SK-N-SH (cell line): ENCODE measurements around the gene CRACR2A. TPM values are rescaled to one million over a fixed set of nuclear protein-coding genes. Genes with fewer than 3 reads are reported as not detected.

ENCODE experiments used
- CTCF ChIA-PET: fragments of 300-600, 350-600 bp; formaldehyde crosslinking; extraction: SDS; loops from one replicate; lab custom pipeline; 2021; lab: Yijun Ruan, JAX
- POLR2A ChIA-PET: fragments of 350-600 bp; sonication (Branson Sonifier 250); formaldehyde crosslinking; extraction: SDS; loops from one replicate; lab custom pipeline; 2020; ENCODE audit warnings: antibody characterized with exemption, inconsistent platforms; lab: Yijun Ruan, JAX
- DNase-seq: peaks from one replicate; pipeline ENCODE4 v3.0.0; 2012
- H2AFZ ChIP-seq: fragments of 200-600 bp; sonication (generic); 2 replicates; pipeline ENCODE4 v1.8.1; 2016; ENCODE audit warnings: antibody characterized with exemption, mild to moderate bottlenecking, low read depth
- H3F3A ChIP-seq: fragments of 200-600 bp; sonication (generic); replicated peaks from 2 replicates; pipeline ENCODE3; 2016; ENCODE audit warnings: antibody characterized with exemption, mild to moderate bottlenecking; ENCODE audit not compliant: insufficient read depth
- H3K27ac ChIP-seq, 2 experiments: fragments of 200-500 bp in 1 of 2; fragments of 200-600 bp in 1 of 2; sonication (Bioruptor generic) in 1 of 2; sonication (generic), shearing (Covaris generic) in 1 of 2; 2 replicates each; pipeline versions ENCODE4 v1.5.1 to v1.6.1; 2014 to 2016; ENCODE audit warnings: low read depth in 2 of 2, inconsistent platforms in 1 of 2, low read length in 1 of 2, mild to moderate bottlenecking in 1 of 2, mixed read lengths in 1 of 2
- H3K27me3 ChIP-seq: fragments of 200-600 bp; sonication (generic), shearing (Covaris generic); 2 replicates; pipeline ENCODE4 v1.6.1; 2016; ENCODE audit warnings: mixed run types; ENCODE audit not compliant: insufficient read depth
- H3K36me3 ChIP-seq, 2 experiments: fragments of 200-500 bp in 1 of 2; fragments of 200-600 bp in 1 of 2; sonication (Bioruptor generic) in 1 of 2; sonication (generic) in 1 of 2; replicated peaks in 1 of 2; 2 replicates each; pipeline versions ENCODE3 to v1.5.1; 2014 to 2016; ENCODE audit warnings: low read length in 1 of 2, mild to moderate bottlenecking in 1 of 2; ENCODE audit not compliant: insufficient read depth in 2 of 2, control insufficient read depth in 1 of 2
- H3K4me1 ChIP-seq, 2 experiments: fragments of 200-500 bp in 1 of 2; fragments of 200-600 bp in 1 of 2; sonication (Bioruptor generic) in 1 of 2; sonication (generic), shearing (Covaris generic) in 1 of 2; 2 replicates each; pipeline versions ENCODE4 v1.5.1 to v1.6.1; 2014 to 2016; ENCODE audit warnings: low read depth in 1 of 2, low read length in 1 of 2, mixed run types in 1 of 2; ENCODE audit not compliant: insufficient read depth in 2 of 2, control insufficient read depth in 1 of 2
- H3K4me2 ChIP-seq: fragments of 200-600 bp; sonication (generic), shearing (Covaris generic); 2 replicates; pipeline ENCODE4 v1.6.1; 2017; ENCODE audit warnings: mixed run types
- H3K4me3 ChIP-seq, 2 experiments: fragments of 200-500 bp in 1 of 2; fragments of 200-600 bp in 1 of 2; sonication (Bioruptor generic) in 1 of 2; sonication (generic), shearing (Covaris generic) in 1 of 2; 2 replicates each; pipeline versions ENCODE4 v1.5.1 to v1.8.1; 2014 to 2016; ENCODE audit warnings: low read depth in 2 of 2, inconsistent platforms in 1 of 2, low read length in 1 of 2, mild to moderate bottlenecking in 1 of 2, mixed read lengths in 1 of 2, moderate library complexity in 1 of 2
- H3K79me2 ChIP-seq: fragments of 200-600 bp; sonication (generic); 2 replicates; pipeline ENCODE4 v1.8.1; 2017; ENCODE audit warnings: mild to moderate bottlenecking; ENCODE audit not compliant: insufficient read depth
- H3K9ac ChIP-seq: fragments of 200-600 bp; sonication (generic); 2 replicates; pipeline ENCODE4 v1.6.1; 2017; ENCODE audit warnings: mixed run types
- H3K9me2 ChIP-seq: fragments of 200-600 bp; sonication (generic); 2 replicates; pipeline ENCODE4 v1.6.1; 2017; ENCODE audit warnings: mixed run types
- H3K9me3 ChIP-seq: fragments of 200-600 bp; sonication (generic); 2 replicates; pipeline ENCODE4 v1.6.1; 2017; ENCODE audit warnings: mixed run types, mild to moderate bottlenecking, moderate library complexity
- H4K20me1 ChIP-seq: fragments of 200-600 bp; sonication (generic); 2 replicates; pipeline ENCODE4 v1.6.1; 2017; ENCODE audit warnings: mild to moderate bottlenecking, mixed run types; ENCODE audit not compliant: insufficient read depth
- ELF1 ChIP-seq: IDR thresholded peaks from 2 replicates; pipeline ENCODE4 v1.4.0; 2012
- EP300 ChIP-seq, 2 experiments: IDR thresholded peaks; 2 replicates each; pipeline versions ENCODE4 v1.4.0 to v1.6.1; 2012; ENCODE audit warnings: borderline replicate concordance in 1 of 2, low read depth in 1 of 2, low read length in 1 of 2
- NRF1 ChIP-seq: IDR thresholded peaks from 2 replicates; pipeline ENCODE4 v1.6.1; 2012; ENCODE audit warnings: low read depth, mild to moderate bottlenecking, low read length
- POLR2AphosphoS5 ChIP-seq: IDR thresholded peaks from 2 replicates; pipeline ENCODE4 v1.6.1; 2012; ENCODE audit warnings: low read depth, low read length
- RAD21 ChIP-seq: IDR thresholded peaks from 2 replicates; pipeline ENCODE4 v1.6.1; 2012; ENCODE audit warnings: mild to moderate bottlenecking, low read length
- RFX5 ChIP-seq: IDR thresholded peaks from 2 replicates; pipeline ENCODE4 v1.6.1; 2012; ENCODE audit warnings: mild to moderate bottlenecking, improper control_type of control experiment, low read length
- RXRA ChIP-seq: IDR thresholded peaks from 2 replicates; pipeline ENCODE4 v1.4.0; 2012; ENCODE audit warnings: low read depth, mild to moderate bottlenecking, borderline replicate concordance
- SMC3 ChIP-seq: IDR thresholded peaks from 2 replicates; pipeline ENCODE4 v1.6.1; 2012; ENCODE audit warnings: low read depth, low read length, improper control_type of control experiment
- WGBS: methylation state at CpG from one replicate; pipeline ENCODE4 v1.1.6; 2017; ENCODE audit warnings: low lambda C conversion rate; 5-methylcytosine and 5-hydroxymethylcytosine counted together
- polyA plus RNA-seq, 3 experiments: library from polyadenylated mRNA; depleted of rRNA; stranded (reverse); fragments of >200 nt; gene quantifications; 2 replicates each; pipeline ENCODE4 v1.2.3, GENCODE V29; 2012
- TF ChIP-seq, protein P1 (sequence below): IDR thresholded peaks from 2 replicates; pipeline ENCODE4 v1.4.0; 2012; ENCODE audit warnings: low read depth, borderline replicate concordance
- TF ChIP-seq, protein P2 (sequence below): IDR thresholded peaks from 2 replicates; pipeline ENCODE4; 2012
- TF ChIP-seq, protein P3 (sequence below): IDR thresholded peaks from 2 replicates; pipeline ENCODE4 v1.4.0; 2012; ENCODE audit warnings: low read depth, borderline replicate concordance
- TF ChIP-seq, protein P4 (sequence below): IDR thresholded peaks from 2 replicates; pipeline ENCODE4 v1.6.1; 2012; ENCODE audit warnings: mild to moderate bottlenecking, low read depth, low read length, moderate library complexity

The CRACR2A gene
- polyA plus RNA-seq, 1 of the 3 experiments (the other 2 are of a cell fraction): 0.12 TPM

DNA sequence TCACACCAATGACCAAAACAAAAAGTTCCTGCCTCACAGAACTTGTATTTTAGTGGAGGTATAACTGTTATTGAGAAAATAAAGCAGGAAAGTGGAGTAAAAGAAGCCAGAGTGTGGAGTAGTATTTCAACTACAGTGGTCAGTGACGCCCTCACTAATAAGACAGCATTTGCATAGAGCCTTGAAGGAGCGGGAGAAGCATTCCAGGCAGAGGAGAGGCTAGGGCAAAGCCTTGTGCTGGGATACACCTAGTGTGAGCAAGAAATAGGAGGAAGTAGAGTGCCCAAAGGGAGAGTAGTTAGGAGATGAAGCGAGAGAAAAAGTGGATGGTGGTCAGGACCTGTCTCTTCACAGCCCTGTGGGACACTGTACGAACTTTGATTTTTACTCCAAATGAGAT is 107.8 kb downstream of the CRACR2A start:
- Histone ChIP-seq H3F3A (peaks cover 7% of the 10 kb centered on the region), H3K36me3 (no peaks in the 10 kb centered on the region), H4K20me1 (no peaks in the 10 kb centered on the region), H3K27ac (no peak overlapping the region), H3K4me1 (peaks cover 11% of the 10 kb centered on the region in 2 experiments; a peak in 2 of 4 replicates), H3K9ac (no peak overlapping the region), H3K4me3 (no peak overlapping the region), H3K27me3 (no peaks in the 10 kb centered on the region), H3K4me2 (no peak overlapping the region), H3K9me2 (no peaks in the 10 kb centered on the region), H3K9me3 (no peaks in the 10 kb centered on the region), H2AFZ (no peak overlapping the region), H3K79me2 (no peaks in the 10 kb centered on the region)
- WGBS: 83% methylated on average over 4 of the region's 4 CpGs
- CTCF ChIA-PET: interaction anchor here (1.8 kb wide), 1 partner anchor 159 kb away, joined by 4 read pairs; no protein-coding TSS in a partner anchor
- TF ChIP-seq, protein P1, sequence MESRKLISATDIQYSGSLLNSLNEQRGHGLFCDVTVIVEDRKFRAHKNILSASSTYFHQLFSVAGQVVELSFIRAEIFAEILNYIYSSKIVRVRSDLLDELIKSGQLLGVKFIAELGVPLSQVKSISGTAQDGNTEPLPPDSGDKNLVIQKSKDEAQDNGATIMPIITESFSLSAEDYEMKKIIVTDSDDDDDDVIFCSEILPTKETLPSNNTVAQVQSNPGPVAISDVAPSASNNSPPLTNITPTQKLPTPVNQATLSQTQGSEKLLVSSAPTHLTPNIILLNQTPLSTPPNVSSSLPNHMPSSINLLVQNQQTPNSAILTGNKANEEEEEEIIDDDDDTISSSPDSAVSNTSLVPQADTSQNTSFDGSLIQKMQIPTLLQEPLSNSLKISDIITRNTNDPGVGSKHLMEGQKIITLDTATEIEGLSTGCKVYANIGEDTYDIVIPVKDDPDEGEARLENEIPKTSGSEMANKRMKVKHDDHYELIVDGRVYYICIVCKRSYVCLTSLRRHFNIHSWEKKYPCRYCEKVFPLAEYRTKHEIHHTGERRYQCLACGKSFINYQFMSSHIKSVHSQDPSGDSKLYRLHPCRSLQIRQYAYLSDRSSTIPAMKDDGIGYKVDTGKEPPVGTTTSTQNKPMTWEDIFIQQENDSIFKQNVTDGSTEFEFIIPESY: no peak
- TF ChIP-seq, protein P2, sequence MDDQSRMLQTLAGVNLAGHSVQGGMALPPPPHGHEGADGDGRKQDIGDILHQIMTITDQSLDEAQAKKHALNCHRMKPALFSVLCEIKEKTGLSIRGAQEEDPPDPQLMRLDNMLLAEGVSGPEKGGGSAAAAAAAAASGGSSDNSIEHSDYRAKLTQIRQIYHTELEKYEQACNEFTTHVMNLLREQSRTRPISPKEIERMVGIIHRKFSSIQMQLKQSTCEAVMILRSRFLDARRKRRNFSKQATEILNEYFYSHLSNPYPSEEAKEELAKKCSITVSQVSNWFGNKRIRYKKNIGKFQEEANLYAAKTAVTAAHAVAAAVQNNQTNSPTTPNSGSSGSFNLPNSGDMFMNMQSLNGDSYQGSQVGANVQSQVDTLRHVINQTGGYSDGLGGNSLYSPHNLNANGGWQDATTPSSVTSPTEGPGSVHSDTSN: no peak
- POLR2A ChIA-PET: no interaction called here
- DNase-seq: no peak

DNA sequence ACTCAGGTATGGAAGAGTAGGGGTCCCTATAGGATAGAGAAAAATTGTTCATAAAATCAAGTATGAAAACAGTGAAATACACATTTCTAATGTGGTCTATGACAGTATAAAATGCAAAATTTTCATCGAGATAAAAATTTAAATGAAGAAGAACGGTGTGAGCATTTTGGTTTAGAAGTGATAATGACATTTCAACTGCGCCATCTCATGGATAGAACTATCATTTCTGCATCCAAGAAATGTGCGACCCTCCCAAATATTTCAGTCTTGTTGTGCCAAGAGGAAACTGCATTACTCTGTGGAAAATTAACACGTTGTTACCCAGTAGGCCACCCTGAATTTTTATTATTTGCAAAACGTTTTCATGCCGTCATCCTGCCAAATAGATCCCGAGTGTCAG is 108.8 kb downstream of the CRACR2A start:
- Histone ChIP-seq H3K36me3 (no peaks in the 10 kb centered on the region), H3K9me2 (no peaks in the 10 kb centered on the region), H3K27me3 (no peaks in the 10 kb centered on the region), H3K79me2 (no peaks in the 10 kb centered on the region), H3F3A (peaks cover 10% of the 10 kb centered on the region), H3K4me1 (peaks cover 11% of the 10 kb centered on the region in 2 experiments; a peak in 2 of 4 replicates), H4K20me1 (no peaks in the 10 kb centered on the region), H3K9me3 (no peaks in the 10 kb centered on the region), H3K9ac (no peak overlapping the region), H3K4me3 (no peak overlapping the region), H3K4me2 (no peak overlapping the region), H2AFZ (no peak overlapping the region), H3K27ac (no peak overlapping the region)
- no peak for DNase-seq
- TF ChIP-seq RAD21: peak; percentile 44; the same call in 1 of the 2 replicates
- no peak for TF ChIP-seq RXRA
- 0 out of 2 replicates have a peak, but pooled peaks have one; percentile 6 for TF ChIP-seq SMC3
- CTCF ChIA-PET: no interaction called here
- POLR2A ChIA-PET: no interaction called here
- WGBS: 73% methylated on average over 8 of the region's 8 CpGs

DNA sequence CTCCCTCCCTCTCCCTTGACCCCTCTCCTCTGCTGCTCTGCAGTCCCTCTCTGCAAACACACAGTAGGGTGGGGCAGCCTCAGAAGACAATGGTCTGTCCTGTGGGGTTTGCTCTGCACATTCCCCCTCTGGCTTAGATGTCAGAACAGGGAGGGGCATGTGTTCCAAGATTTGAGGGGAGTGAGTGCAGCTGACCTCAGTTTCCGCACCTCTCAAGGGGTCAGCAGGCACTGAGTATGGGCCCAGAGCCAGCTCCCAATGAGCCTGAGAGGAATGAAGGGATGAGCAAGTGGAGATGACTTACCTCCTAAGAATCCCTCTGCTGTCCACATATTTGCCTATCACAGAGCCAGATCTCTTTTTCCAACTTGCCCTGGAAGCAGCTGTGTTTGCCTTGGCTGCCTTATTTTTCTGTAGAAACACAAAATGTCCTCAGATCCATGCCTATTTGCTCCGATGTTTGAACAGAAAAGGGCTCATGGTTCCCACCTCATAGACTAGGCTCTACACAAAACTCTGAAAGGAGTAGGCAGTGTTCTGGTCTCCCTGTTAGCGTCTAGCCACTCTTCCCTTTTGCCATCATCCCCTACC is 111.4 kb downstream of the CRACR2A start:
- no peaks in the 10 kb centered on the region for H3K36me3 ChIP-seq
- no peaks in the 10 kb centered on the region for H3K9me2 ChIP-seq
- H3K4me3 ChIP-seq: no peak overlapping the region
- no peaks in the 10 kb centered on the region for H3K27me3 ChIP-seq
- no peaks in the 10 kb centered on the region for H3K9me3 ChIP-seq
- H3K27ac ChIP-seq: peak overlapping the region; percentile 7 to 70; a peak in 3 of 4 replicates
- H3K4me2 ChIP-seq: peak overlapping the region; percentile 67
- peak; percentile 47 for DNase-seq
- ChIA-PET POLR2A (no interaction called here), CTCF (interaction anchor here (0.9 to 2.9 kb wide), 4 partner anchors 13 to 341 kb away, joined by 3 to 14 read pairs (median 5); no protein-coding TSS in a partner anchor)
- H2AFZ ChIP-seq: no peak overlapping the region
- H3K9ac ChIP-seq: no peak overlapping the region
- H4K20me1 ChIP-seq: no peaks in the 10 kb centered on the region
- WGBS: 20% methylated on average over 3 of the region's 3 CpGs
- H3K4me1 ChIP-seq: peaks cover 8 to 11% of the 10 kb centered on the region in 2 experiments; a peak in 2 of 4 replicates
- no peaks in the 10 kb centered on the region for H3K79me2 ChIP-seq
- peaks cover 10% of the 10 kb centered on the region for H3F3A ChIP-seq
- TF ChIP-seq EP300 (IDR thresholded peaks at IDR 0.05; ENCODE audit: borderline replicate concordance in 1 of 2, low read depth in 1 of 2, low read length in 1 of 2): peak in 1 of 2 experiments; percentile 90; a peak in 2 of 4 replicates
- peak; percentile 75; the same call in 1 of the 2 replicates for TF ChIP-seq RXRA
- TF ChIP-seq ELF1: 0 out of 2 replicates have a peak, but pooled peaks have one; percentile 25
- TF ChIP-seq, protein P3, sequence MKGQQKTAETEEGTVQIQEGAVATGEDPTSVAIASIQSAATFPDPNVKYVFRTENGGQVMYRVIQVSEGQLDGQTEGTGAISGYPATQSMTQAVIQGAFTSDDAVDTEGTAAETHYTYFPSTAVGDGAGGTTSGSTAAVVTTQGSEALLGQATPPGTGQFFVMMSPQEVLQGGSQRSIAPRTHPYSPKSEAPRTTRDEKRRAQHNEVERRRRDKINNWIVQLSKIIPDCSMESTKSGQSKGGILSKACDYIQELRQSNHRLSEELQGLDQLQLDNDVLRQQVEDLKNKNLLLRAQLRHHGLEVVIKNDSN: no peak
- no peak for TF ChIP-seq NRF1
- TF ChIP-seq RFX5: no peak
- peak; percentile 62; the same call in 1 of the 2 replicates for TF ChIP-seq POLR2AphosphoS5
- TF ChIP-seq, protein P4, sequence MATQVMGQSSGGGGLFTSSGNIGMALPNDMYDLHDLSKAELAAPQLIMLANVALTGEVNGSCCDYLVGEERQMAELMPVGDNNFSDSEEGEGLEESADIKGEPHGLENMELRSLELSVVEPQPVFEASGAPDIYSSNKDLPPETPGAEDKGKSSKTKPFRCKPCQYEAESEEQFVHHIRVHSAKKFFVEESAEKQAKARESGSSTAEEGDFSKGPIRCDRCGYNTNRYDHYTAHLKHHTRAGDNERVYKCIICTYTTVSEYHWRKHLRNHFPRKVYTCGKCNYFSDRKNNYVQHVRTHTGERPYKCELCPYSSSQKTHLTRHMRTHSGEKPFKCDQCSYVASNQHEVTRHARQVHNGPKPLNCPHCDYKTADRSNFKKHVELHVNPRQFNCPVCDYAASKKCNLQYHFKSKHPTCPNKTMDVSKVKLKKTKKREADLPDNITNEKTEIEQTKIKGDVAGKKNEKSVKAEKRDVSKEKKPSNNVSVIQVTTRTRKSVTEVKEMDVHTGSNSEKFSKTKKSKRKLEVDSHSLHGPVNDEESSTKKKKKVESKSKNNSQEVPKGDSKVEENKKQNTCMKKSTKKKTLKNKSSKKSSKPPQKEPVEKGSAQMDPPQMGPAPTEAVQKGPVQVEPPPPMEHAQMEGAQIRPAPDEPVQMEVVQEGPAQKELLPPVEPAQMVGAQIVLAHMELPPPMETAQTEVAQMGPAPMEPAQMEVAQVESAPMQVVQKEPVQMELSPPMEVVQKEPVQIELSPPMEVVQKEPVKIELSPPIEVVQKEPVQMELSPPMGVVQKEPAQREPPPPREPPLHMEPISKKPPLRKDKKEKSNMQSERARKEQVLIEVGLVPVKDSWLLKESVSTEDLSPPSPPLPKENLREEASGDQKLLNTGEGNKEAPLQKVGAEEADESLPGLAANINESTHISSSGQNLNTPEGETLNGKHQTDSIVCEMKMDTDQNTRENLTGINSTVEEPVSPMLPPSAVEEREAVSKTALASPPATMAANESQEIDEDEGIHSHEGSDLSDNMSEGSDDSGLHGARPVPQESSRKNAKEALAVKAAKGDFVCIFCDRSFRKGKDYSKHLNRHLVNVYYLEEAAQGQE: peak; percentile 50; the same call in 1 of the 2 replicates
- no peak for TF ChIP-seq SMC3
